ENCODE results near the gene ESYT3.
"Not testable (repeated sequence)": the region's sequence is repeated elsewhere in the genome, so short reads cannot be mapped to it uniquely, and the experiment has no call there.

The ESYT3 gene

DNA sequence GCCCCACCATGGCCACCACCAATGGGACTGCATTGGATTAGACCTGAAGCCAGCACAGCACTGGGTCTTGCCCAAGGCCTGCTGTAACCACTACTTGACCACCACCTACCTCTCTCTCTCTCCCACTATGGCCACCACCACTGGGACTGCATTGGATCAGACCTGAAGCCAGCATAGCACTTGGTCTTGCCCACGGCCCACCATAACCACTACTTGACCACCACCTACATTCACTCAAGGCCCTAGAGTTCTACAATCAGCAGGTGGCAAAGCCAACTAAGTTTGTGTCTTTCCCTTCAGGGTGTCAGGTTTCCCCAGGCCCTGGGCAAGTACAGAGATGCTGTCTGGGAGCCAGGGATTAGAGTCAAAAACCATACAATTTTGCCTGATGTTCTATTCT, 57.6 kb downstream of the ESYT3 start:
- ChIA-PET POLR2A (no interaction called here), CTCF (no interaction called here)
- no peak for DNase-seq (ENCODE audit: extremely low spot score)
- TF ChIP-seq CTCF (IDR thresholded peaks at IDR 0.05; ENCODE audit: control extremely low read depth, extremely low read depth, low read depth, missing control alignments), result no peak

DNA sequence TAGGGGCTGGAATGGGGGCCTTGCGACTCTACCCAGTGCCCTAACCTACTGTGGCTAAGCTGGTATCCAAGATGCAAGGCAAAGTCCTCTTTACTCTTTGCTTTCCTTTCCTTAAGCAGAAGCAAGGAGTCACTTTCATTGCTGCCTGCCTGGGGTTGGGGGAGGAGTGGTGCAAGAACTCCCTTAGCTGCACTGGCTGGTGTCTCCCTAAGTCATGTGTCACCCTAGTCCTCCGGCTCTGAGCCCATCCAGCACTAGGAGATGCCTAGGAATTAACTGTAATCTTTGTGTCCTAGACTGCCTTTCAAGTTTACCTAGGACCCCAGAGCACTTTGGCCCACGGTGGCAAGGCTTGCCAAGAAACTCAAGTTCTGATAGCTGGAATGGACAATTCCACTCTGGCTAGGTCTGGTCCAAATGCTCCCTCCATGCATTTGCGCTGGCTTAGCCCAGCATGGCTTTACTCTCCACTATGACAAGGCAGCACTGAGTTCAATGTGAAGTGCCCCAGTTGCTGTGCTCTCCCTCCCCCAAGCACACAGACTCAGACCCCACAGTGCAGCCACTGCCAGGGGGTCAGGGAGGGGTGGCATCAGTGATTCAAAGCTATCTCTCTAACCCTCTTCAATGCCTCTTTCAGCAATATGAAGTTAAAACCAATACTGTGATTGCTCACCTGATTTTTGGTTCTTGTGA, 58.7 kb downstream of the ESYT3 start:
- ChIA-PET POLR2A (no interaction called here), CTCF (no interaction called here)
- DNase-seq (ENCODE audit: extremely low spot score), result no peak
- TF ChIP-seq CTCF (IDR thresholded peaks at IDR 0.05; ENCODE audit: control extremely low read depth, extremely low read depth, low read depth, missing control alignments), result no peak

GRCh38 chr3:138493804-138494606, 59.6 kb downstream of the ESYT3 start:
- no peak for TF ChIP-seq CTCF (IDR thresholded peaks at IDR 0.05; ENCODE audit: control extremely low read depth, extremely low read depth, low read depth, missing control alignments)
- no peak for DNase-seq (ENCODE audit: extremely low spot score)
- CTCF ChIA-PET, result no interaction called here
- POLR2A ChIA-PET, result no interaction called here

GRCh38 chr3:138494607-138494929, 60.2 kb downstream of the ESYT3 start:
- ChIA-PET POLR2A (no interaction called here), CTCF (no interaction called here)
- TF ChIP-seq CTCF (IDR thresholded peaks at IDR 0.05; ENCODE audit: control extremely low read depth, extremely low read depth, low read depth, missing control alignments), result no peak
- no peak for DNase-seq (ENCODE audit: extremely low spot score)

- CTCF ChIA-PET, result interaction anchor here (0.8 to 1.1 kb wide), 2 partner anchors 10 to 420 kb away, joined by 3 to 4 read pairs; no protein-coding TSS in a partner anchor
- POLR2A ChIA-PET; DNase-seq (ENCODE audit: extremely low spot score): not testable (repeated sequence)
Observed at GRCh38 chr3:138495638-138496037, 61.2 kb downstream of the ESYT3 start.

DNA sequence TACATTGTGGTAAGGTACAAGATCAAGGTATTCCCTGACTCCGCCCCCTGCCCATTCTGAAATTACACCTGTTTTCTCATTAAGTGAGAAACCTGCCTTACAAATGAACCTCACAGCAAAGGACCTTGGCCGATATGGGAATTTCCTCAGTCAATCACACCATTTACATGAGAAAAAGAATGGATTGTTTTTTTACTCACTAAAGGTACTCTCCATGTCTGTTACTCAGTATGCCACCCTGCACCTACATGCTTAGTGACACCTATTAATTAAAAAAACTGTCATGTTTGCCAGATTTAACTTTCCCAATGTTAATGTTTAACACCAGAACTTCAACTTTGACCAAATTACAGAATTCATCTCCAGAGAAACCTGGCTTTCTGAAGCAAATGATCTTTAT, 62.0 kb downstream of the ESYT3 start:
- DNase-seq (ENCODE audit: extremely low spot score), result no peak
- no peak for TF ChIP-seq CTCF (IDR thresholded peaks at IDR 0.05; ENCODE audit: control extremely low read depth, extremely low read depth, low read depth, missing control alignments)
- ChIA-PET CTCF (interaction anchor here (0.8 to 1.1 kb wide), 2 partner anchors 9 to 419 kb away, joined by 3 to 4 read pairs; no protein-coding TSS in a partner anchor), POLR2A (no interaction called here)

GRCh38 chr3:138497021-138497420, 62.6 kb downstream of the ESYT3 start:
- CTCF ChIA-PET, result no interaction called here
- POLR2A ChIA-PET, result no interaction called here
- no peak for TF ChIP-seq CTCF (IDR thresholded peaks at IDR 0.05; ENCODE audit: control extremely low read depth, extremely low read depth, low read depth, missing control alignments)
- DNase-seq (ENCODE audit: extremely low spot score), result no peak

All from GM10248 (cell line).